H1 (cell line): Measurements from ENCODE around the gene UBE2K. TPM values are rescaled to one million over a fixed set of nuclear protein-coding genes. Genes with fewer than 3 reads are reported as not detected.

Source experiments
- CTCF ChIA-PET: fragments of 300-600 bp; sonication (Branson Sonifier 250); formaldehyde crosslinking; loops from one replicate; lab custom pipeline; 2021; ENCODE audit not compliant: partially characterized antibody; lab: Charles Lee
- POLR2A ChIA-PET: fragments of 300-600 bp; sonication (Branson Sonifier 250); formaldehyde crosslinking; loops from one replicate; lab custom pipeline; 2021; ENCODE audit warnings: inconsistent platforms; ENCODE audit not compliant: partially characterized antibody; lab: Charles Lee
- DNase-seq, 2 experiments: peaks; one replicate each; pipeline versions ENCODE4 v3.0.0 to v3.0.0-alpha.2; 2010 to 2022; ENCODE audit warnings: low spot score in 2 of 2, low read depth in 1 of 2, mixed read lengths in 1 of 2
- FAIRE-seq: peaks from 2 replicates; lab custom pipeline; 2011; peaks lifted over from hg19 to GRCh38; lab: Jason Lieb, UNC
- H2AFZ ChIP-seq: 2 replicates; pipeline ENCODE4 v1.8.1; 2012; ENCODE audit warnings: low read length, inconsistent platforms
- H2AK5ac ChIP-seq: 2 replicates; pipeline ENCODE4 v1.6.1; 2013; ENCODE audit warnings: low read depth, low read length
- H2BK120ac ChIP-seq: replicated peaks from 2 replicates; pipeline ENCODE3; 2013; ENCODE audit warnings: low read depth, low read length, inconsistent platforms
- H2BK12ac ChIP-seq: 2 replicates; pipeline ENCODE4 v1.6.1; 2013; ENCODE audit warnings: low read depth, low read length
- H2BK15ac ChIP-seq: 2 replicates; pipeline ENCODE4 v1.6.1; 2013; ENCODE audit warnings: low read length
- H2BK20ac ChIP-seq: 2 replicates; pipeline ENCODE4 v1.6.1; 2013; ENCODE audit warnings: low read length
- H2BK5ac ChIP-seq: 2 replicates; pipeline ENCODE4 v1.6.1; 2013; ENCODE audit warnings: low read depth, low read length
- H3K14ac ChIP-seq: 2 replicates; pipeline ENCODE4 v1.6.1; 2013; ENCODE audit warnings: inconsistent platforms; ENCODE audit not compliant: insufficient read length
- H3K18ac ChIP-seq: 2 replicates; pipeline ENCODE4 v1.6.1; 2013; ENCODE audit warnings: low read length; ENCODE audit errors: extremely low read depth
- H3K23ac ChIP-seq: 2 replicates; pipeline ENCODE4 v1.6.1; 2013; ENCODE audit warnings: inconsistent platforms; ENCODE audit not compliant: insufficient read length
- H3K23me2 ChIP-seq: 2 replicates; pipeline ENCODE4 v1.6.1; 2013; ENCODE audit warnings: low read depth, low read length
- H3K27ac ChIP-seq: 2 replicates; pipeline ENCODE4 v1.6.1; 2011; ENCODE audit warnings: low read depth, low read length, inconsistent platforms
- H3K27me3 ChIP-seq, 4 experiments: replicated peaks in 1 of 4; 1 replicate in 1 of 4; 2 replicates in 3 of 4; pipeline versions ENCODE4 v1.6.1 to v1.8.1; 2011 to 2013; ENCODE audit warnings: low read length in 3 of 4, mild to moderate bottlenecking in 3 of 4, inconsistent platforms in 2 of 4, mixed read lengths in 2 of 4, moderate library complexity in 1 of 4; ENCODE audit not compliant: control insufficient read depth in 3 of 4, insufficient read depth in 3 of 4; ENCODE audit errors: extremely low read depth in 1 of 4
- H3K36me3 ChIP-seq, 4 experiments: 2 replicates each; pipeline versions ENCODE4 v1.6.1 to v1.8.1; 2011 to 2013; ENCODE audit warnings: mild to moderate bottlenecking in 4 of 4, low read length in 3 of 4, moderate library complexity in 2 of 4, control low read depth in 1 of 4, inconsistent platforms in 1 of 4; ENCODE audit not compliant: insufficient read depth in 4 of 4, control insufficient read depth in 2 of 4
- H3K4ac ChIP-seq: replicated peaks from 2 replicates; pipeline ENCODE3; 2013; ENCODE audit warnings: low read length, low read depth, mixed read lengths, inconsistent platforms; ENCODE audit not compliant: insufficient read length
- H3K4me1 ChIP-seq, 4 experiments: replicated peaks in 1 of 4; 1 replicate in 1 of 4; 2 replicates in 3 of 4; pipeline versions ENCODE4 v1.6.1 to v1.8.1; 2011 to 2013; ENCODE audit warnings: low read length in 3 of 4, inconsistent platforms in 2 of 4, mixed read lengths in 1 of 4; ENCODE audit not compliant: insufficient read depth in 4 of 4, control insufficient read depth in 3 of 4
- H3K4me2 ChIP-seq, 2 experiments: 2 replicates each; pipeline versions ENCODE4 v1.6.1 to v1.8.1; 2011 to 2013; ENCODE audit warnings: low read depth in 2 of 2, low read length in 2 of 2, control low read depth in 1 of 2, inconsistent platforms in 1 of 2, mild to moderate bottlenecking in 1 of 2; ENCODE audit not compliant: insufficient read depth in 1 of 2
- H3K4me3 ChIP-seq, 4 experiments: fragments of 200-600, 300-600 bp in 1 of 4; sonication (generic), shearing (Covaris generic), sonication (Bioruptor Twin) in 1 of 4; 2 replicates each; pipeline versions ENCODE4 v1.5.1 to v1.8.1; 2011 to 2016; ENCODE audit warnings: low read length in 4 of 4, low read depth in 3 of 4, control low read depth in 2 of 4, inconsistent platforms in 2 of 4, mild to moderate bottlenecking in 2 of 4, mixed read lengths in 1 of 4, moderate library complexity in 1 of 4; ENCODE audit not compliant: insufficient read depth in 2 of 4; ENCODE audit errors: extremely low read depth in 1 of 4
- H3K56ac ChIP-seq: replicated peaks from 2 replicates; pipeline ENCODE3; 2013; ENCODE audit warnings: low read depth, mild to moderate bottlenecking, mixed read lengths, low read length, inconsistent platforms; ENCODE audit not compliant: insufficient read length
- H3K79me1 ChIP-seq: 2 replicates; pipeline ENCODE4 v1.6.1; 2013; ENCODE audit warnings: low read depth, low read length, control low read depth
- H3K79me2 ChIP-seq, 2 experiments: 2 replicates each; pipeline versions ENCODE4 v1.6.1 to v1.8.1; 2012 to 2013; ENCODE audit warnings: low read length in 2 of 2, mild to moderate bottlenecking in 2 of 2, inconsistent platforms in 1 of 2; ENCODE audit not compliant: insufficient read depth in 2 of 2, control insufficient read depth in 1 of 2
- H3K9ac ChIP-seq, 4 experiments: replicated peaks in 1 of 4; 1 replicate in 1 of 4; 2 replicates in 3 of 4; pipeline versions ENCODE4 v1.6.1 to v1.8.1; 2011 to 2013; ENCODE audit warnings: low read depth in 3 of 4, low read length in 3 of 4, control low read depth in 2 of 4, mild to moderate bottlenecking in 2 of 4, moderate library complexity in 2 of 4, inconsistent platforms in 1 of 4; ENCODE audit errors: extremely low read depth in 1 of 4
- H3K9me3 ChIP-seq, 2 experiments: 2 replicates each; pipeline versions ENCODE4 v1.6.1 to v1.8.1; 2012 to 2013; ENCODE audit warnings: mild to moderate bottlenecking in 2 of 2, moderate library complexity in 2 of 2, control low read depth in 1 of 2, inconsistent platforms in 1 of 2, low read depth in 1 of 2, low read length in 1 of 2, mixed read lengths in 1 of 2; ENCODE audit not compliant: insufficient read depth in 2 of 2
- H4K20me1 ChIP-seq, 2 experiments: replicated peaks in 1 of 2; 2 replicates each; pipeline versions ENCODE3 to v1.8.1; 2011 to 2013; ENCODE audit warnings: inconsistent platforms in 2 of 2, low read length in 2 of 2, mild to moderate bottlenecking in 1 of 2; ENCODE audit not compliant: insufficient read depth in 2 of 2, control insufficient read depth in 1 of 2
- H4K5ac ChIP-seq: 2 replicates; pipeline ENCODE4 v1.6.1; 2013; ENCODE audit warnings: low read length, low read depth, mixed read lengths, inconsistent platforms; ENCODE audit not compliant: insufficient read length
- H4K8ac ChIP-seq: 2 replicates; pipeline ENCODE4 v1.8.0; 2013; ENCODE audit warnings: mild to moderate bottlenecking, moderate library complexity, low read length, inconsistent platforms; ENCODE audit not compliant: insufficient read depth; ENCODE audit errors: extremely low read depth
- H4K91ac ChIP-seq: replicated peaks from 2 replicates; pipeline ENCODE3; 2013; ENCODE audit warnings: low read length, mixed read lengths, inconsistent platforms; ENCODE audit not compliant: insufficient read length
- ATF2 ChIP-seq: IDR thresholded peaks from 2 replicates; pipeline ENCODE4 v1.6.1; 2012; ENCODE audit warnings: low read length, inconsistent platforms
- EP300 ChIP-seq, 2 experiments: IDR thresholded peaks; 1 replicate in 1 of 2; 2 replicates in 1 of 2; pipeline ENCODE4 v1.6.1; 2011 to 2012; ENCODE audit warnings: low read depth in 2 of 2, low read length in 2 of 2, mild to moderate bottlenecking in 2 of 2, borderline replicate concordance in 1 of 2, inconsistent platforms in 1 of 2, moderate library complexity in 1 of 2
- HDAC2 ChIP-seq, 2 experiments: fragments of 300-600 bp in 1 of 2; sonication (generic) in 1 of 2; IDR thresholded peaks; 2 replicates each; pipeline ENCODE4 v1.6.1; 2011 to 2012; ENCODE audit warnings: low read depth in 2 of 2, low read length in 2 of 2, mild to moderate bottlenecking in 2 of 2, moderate library complexity in 2 of 2, borderline replicate concordance in 1 of 2, inconsistent platforms in 1 of 2
- HDAC6 ChIP-seq: IDR thresholded peaks from one replicate; pipeline ENCODE4 v1.7.1; 2012; ENCODE audit warnings: low read depth, mild to moderate bottlenecking, inconsistent platforms, low read length, moderate library complexity
- KDM1A ChIP-seq: fragments of 200-600, 300-600 bp; sonication (generic); IDR thresholded peaks from 2 replicates; pipeline ENCODE4 v1.7.1; 2016; ENCODE audit warnings: mild to moderate bottlenecking, low read length, borderline replicate concordance
- RAD21 ChIP-seq, 2 experiments: IDR thresholded peaks in 1 of 2; conservative IDR thresholded peaks in 1 of 2; 2 replicates each; pipeline ENCODE4 v1.6.1; 2011; ENCODE audit warnings: low read depth in 2 of 2, low read length in 2 of 2, improper control_type of control experiment in 1 of 2, inconsistent platforms in 1 of 2, mild to moderate bottlenecking in 1 of 2, moderate library complexity in 1 of 2
- SAP30 ChIP-seq: fragments of 300-600 bp; sonication (generic); IDR thresholded peaks from 2 replicates; pipeline ENCODE4 v1.7.1; 2012; ENCODE audit warnings: low read length, moderate library complexity, mild to moderate bottlenecking, inconsistent platforms; ENCODE audit not compliant: insufficient read depth, insufficient replicate concordance
- TEAD4 ChIP-seq: IDR thresholded peaks from 2 replicates; pipeline ENCODE4 v1.6.1; 2012; ENCODE audit warnings: low read depth, low read length, inconsistent platforms, mixed read lengths
- YY1 ChIP-seq: IDR thresholded peaks from 2 replicates; pipeline ENCODE4 v1.6.1; 2011; ENCODE audit warnings: low read depth, mild to moderate bottlenecking, low read length
- polyA plus RNA-seq, 7 experiments: library from polyadenylated mRNA; depleted of rRNA in 3 of 7; stranded (reverse) in 5 of 7; unstranded in 2 of 7; fragments of >200 nt in 5 of 7; fragments of 200-250 nt in 2 of 7; gene quantifications; 1 replicate in 5 of 7; 2 replicates in 1 of 7; 4 replicates in 1 of 7; pipeline versions ENCODE4 v1.2.1 to v1.2.3, GENCODE V29; 2011 to 2013; ENCODE audit warnings: missing spikeins in 2 of 7, mixed read lengths in 2 of 7
- total RNA-seq: library from RNA; stranded (reverse); fragmentation: NEBNext Ultra II Directional; extraction: Animal tissue kit (Norgen Biotek cat#: 25700); gene quantifications from 2 replicates; pipeline ENCODE4 v1.2.1, GENCODE V29; 2021

Gene UBE2K
- total and polyA plus RNA-seq, 2 of the 8 experiments (the other 6 are each of a cell fraction or from before 2014, with no cell fraction given), result 53.6 to 174 TPM

GRCh38 chr4:39719804-39720580 lies 22.1 kb downstream of the UBE2K start:
- H4K91ac ChIP-seq, result no peak overlapping the region
- no peaks in the 10 kb centered on the region; a peak in 2 of 7 replicates for H3K4me1 ChIP-seq
- no peak overlapping the region for H2AFZ ChIP-seq
- no peaks in the 10 kb centered on the region; the same call in 1 of the 2 replicates for H3K79me1 ChIP-seq
- FAIRE-seq (no peak), DNase-seq (no peak)
- H3K23ac ChIP-seq, result no peak overlapping the region
- no peak overlapping the region for H4K5ac ChIP-seq
- no peak overlapping the region for H3K9ac ChIP-seq
- H3K23me2 ChIP-seq, result no peaks in the 10 kb centered on the region
- H4K20me1 ChIP-seq, result peaks cover 6 to 7% of the 10 kb centered on the region in 2 experiments
- H2BK120ac ChIP-seq, result no peak overlapping the region
- ChIA-PET POLR2A (interaction anchor here (0.6 to 0.9 kb wide), 3 partner anchors 9 to 18 kb away, joined by 3 read pairs; no protein-coding TSS in a partner anchor), CTCF (interaction anchor here (0.7 kb wide), 1 partner anchor 378 kb away, joined by 3 read pairs; no protein-coding TSS in a partner anchor)
- H3K4me2 ChIP-seq, result no peak overlapping the region
- H3K36me3 ChIP-seq, result peaks cover 0 to 7% (median 3%) of the 10 kb centered on the region in 4 experiments; a peak in 2 of 8 replicates
- no peak overlapping the region for H3K4ac ChIP-seq
- H3K27ac ChIP-seq, result no peak overlapping the region
- H3K56ac ChIP-seq, result no peak overlapping the region
- no peak overlapping the region for H2AK5ac ChIP-seq
- no peak overlapping the region for H4K8ac ChIP-seq
- no peak overlapping the region for H2BK20ac ChIP-seq
- H3K18ac ChIP-seq, result no peak overlapping the region
- no peak overlapping the region for H2BK15ac ChIP-seq
- H2BK12ac ChIP-seq, result no peak overlapping the region
- peaks cover 25 to 99% of the 10 kb centered on the region in 2 experiments for H3K79me2 ChIP-seq
- H2BK5ac ChIP-seq, result no peak overlapping the region
- no peak overlapping the region for H3K14ac ChIP-seq
- no peaks in the 10 kb centered on the region for H3K27me3 ChIP-seq
- no peaks in the 10 kb centered on the region; a peak in 1 of 4 replicates for H3K9me3 ChIP-seq
- no peak overlapping the region for H3K4me3 ChIP-seq
- no peak for TF ChIP-seq ATF2
- no peak for TF ChIP-seq RAD21 (IDR thresholded peaks at IDR 0.05 in 1 of 2, conservative IDR thresholded peaks at IDR 0.05 in 1 of 2; ENCODE audit: low read depth in 2 of 2, low read length in 2 of 2)
- no peak for TF ChIP-seq YY1
- no peak for TF ChIP-seq SAP30
- no peak for TF ChIP-seq KDM1A
- TF ChIP-seq HDAC6, result no peak
- no peak for TF ChIP-seq HDAC2 (IDR thresholded peaks at IDR 0.05; ENCODE audit: borderline replicate concordance in 1 of 2, low read depth in 2 of 2, low read length in 2 of 2)
- TF ChIP-seq TEAD4, result no peak
- TF ChIP-seq EP300 (IDR thresholded peaks at IDR 0.05; ENCODE audit: borderline replicate concordance in 1 of 2, low read depth in 2 of 2, low read length in 2 of 2), result no peak
